ENCODE results near the gene MCC.

Gene MCC

DNA sequence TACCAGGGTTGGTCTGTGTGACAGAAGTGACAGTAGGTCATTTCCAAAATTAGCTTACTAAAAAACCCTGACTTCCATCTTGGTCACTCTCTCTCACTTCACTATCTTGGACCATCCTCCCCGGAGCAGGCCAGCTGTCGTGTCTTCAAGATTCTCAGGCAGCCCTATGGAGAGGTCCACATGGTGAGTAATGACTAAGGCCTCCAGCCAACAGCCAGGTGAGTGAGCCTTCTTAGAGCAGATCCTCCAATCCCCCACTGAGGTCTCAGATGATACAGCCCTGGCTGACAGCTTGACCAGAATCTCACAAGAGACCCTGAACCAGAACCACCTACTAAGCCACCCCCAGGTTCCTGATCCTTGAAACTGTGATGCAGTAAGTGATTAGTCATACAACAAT, 419.7 kb downstream of the MCC start:
- H3K27ac ChIP-seq, result no peak overlapping the region
- CTCF ChIA-PET, result no interaction called here
- POLR2A ChIA-PET (ENCODE audit: low non-redundant PET), result no interaction called here
- no peak for DNase-seq (ENCODE audit: low spot score)
- TF ChIP-seq, protein P1, sequence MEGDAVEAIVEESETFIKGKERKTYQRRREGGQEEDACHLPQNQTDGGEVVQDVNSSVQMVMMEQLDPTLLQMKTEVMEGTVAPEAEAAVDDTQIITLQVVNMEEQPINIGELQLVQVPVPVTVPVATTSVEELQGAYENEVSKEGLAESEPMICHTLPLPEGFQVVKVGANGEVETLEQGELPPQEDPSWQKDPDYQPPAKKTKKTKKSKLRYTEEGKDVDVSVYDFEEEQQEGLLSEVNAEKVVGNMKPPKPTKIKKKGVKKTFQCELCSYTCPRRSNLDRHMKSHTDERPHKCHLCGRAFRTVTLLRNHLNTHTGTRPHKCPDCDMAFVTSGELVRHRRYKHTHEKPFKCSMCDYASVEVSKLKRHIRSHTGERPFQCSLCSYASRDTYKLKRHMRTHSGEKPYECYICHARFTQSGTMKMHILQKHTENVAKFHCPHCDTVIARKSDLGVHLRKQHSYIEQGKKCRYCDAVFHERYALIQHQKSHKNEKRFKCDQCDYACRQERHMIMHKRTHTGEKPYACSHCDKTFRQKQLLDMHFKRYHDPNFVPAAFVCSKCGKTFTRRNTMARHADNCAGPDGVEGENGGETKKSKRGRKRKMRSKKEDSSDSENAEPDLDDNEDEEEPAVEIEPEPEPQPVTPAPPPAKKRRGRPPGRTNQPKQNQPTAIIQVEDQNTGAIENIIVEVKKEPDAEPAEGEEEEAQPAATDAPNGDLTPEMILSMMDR (conservative IDR thresholded peaks at IDR 0.05; ENCODE audit: low read depth), result no peak

DNA sequence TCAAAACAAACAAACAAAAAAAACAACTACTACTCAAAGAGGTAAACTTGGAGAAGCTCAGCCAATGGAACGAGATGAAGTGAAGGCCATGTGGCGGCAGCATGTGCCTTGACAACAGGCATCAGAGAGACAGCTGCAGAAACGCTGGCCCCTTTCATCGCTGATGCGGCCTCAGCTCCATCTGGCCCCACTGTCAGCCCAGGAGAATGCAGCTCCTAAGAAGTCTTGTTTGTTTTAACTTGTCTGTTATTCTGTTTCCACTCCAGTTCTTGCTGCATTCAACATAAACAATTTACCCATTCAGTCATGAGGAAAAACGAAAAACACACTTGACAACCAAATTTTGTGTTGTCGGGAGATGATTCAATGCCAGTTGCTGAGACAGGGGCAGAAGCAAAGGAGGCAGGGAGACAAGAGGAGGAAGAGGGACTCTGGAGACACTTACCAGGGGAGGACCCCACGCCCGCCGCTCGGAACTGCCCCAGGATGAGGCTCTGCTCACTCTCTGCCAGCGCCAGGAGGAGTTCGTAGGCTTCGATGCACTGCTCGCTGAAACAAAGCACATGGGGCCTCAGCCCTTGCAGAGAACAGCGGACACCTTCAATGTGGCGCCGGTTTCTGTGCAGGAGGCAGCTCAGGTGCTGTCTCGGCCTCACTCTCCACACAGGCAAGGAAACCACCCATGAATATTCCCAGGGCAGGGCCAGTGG, 420.5 kb downstream of the MCC start:
- TF ChIP-seq, protein P1 (conservative IDR thresholded peaks at IDR 0.05; ENCODE audit: low read depth), result no peak
- ChIA-PET POLR2A (ENCODE audit: low non-redundant PET) (no interaction called here), CTCF (no interaction called here)
- no peak overlapping the region for H3K27ac ChIP-seq
- no peak for DNase-seq (ENCODE audit: low spot score)

DNA sequence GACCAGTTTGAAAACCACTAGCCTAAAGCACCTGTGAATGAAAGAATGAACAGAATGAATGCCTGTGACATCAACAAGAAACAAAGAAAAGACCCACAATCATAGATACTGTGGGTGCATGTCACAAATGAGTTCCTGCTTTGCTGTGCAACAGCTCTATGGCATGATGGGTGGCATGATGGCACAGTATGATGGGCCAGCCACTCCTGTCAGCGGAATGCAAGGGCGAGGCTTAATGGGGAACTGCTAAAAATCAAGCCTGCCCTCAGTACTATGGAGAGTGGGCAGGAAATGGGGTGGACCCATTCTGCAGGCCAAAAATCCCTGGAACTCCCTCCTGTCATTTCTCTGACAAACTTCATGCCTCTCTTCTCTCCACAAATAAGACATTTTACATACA, 422.6 kb downstream of the MCC start:
- CTCF ChIA-PET, result no interaction called here
- TF ChIP-seq, protein P1 (conservative IDR thresholded peaks at IDR 0.05; ENCODE audit: low read depth), result no peak
- H3K27ac ChIP-seq, result no peak overlapping the region; the same call in 1 of the 2 replicates
- POLR2A ChIA-PET (ENCODE audit: low non-redundant PET), result no interaction called here
- DNase-seq (ENCODE audit: low spot score), result no peak

DNA sequence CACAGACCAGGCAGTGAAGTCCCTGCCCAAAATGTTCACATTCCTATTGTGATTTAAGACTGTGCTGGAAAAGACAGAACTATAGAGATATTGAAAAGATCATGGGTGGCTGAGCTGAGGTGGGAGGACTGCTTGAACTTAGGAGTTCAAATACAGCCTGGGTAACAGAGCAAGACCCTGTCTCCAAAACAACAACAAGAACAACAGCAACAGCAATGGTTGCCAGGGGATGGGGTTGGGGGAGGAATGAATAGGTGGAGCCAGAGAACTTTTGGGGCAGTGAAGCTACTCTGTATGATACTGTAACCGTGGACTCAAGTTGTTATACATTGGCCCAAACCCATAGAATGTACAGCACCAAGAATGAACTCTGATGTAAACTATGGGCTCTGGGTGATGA, 423.4 kb downstream of the MCC start:
- no peak for DNase-seq (ENCODE audit: low spot score)
- TF ChIP-seq, protein P1 (conservative IDR thresholded peaks at IDR 0.05; ENCODE audit: low read depth), result no peak
- ChIA-PET CTCF (no interaction called here), POLR2A (ENCODE audit: low non-redundant PET) (no interaction called here)
- no peak overlapping the region for H3K27ac ChIP-seq

DNA sequence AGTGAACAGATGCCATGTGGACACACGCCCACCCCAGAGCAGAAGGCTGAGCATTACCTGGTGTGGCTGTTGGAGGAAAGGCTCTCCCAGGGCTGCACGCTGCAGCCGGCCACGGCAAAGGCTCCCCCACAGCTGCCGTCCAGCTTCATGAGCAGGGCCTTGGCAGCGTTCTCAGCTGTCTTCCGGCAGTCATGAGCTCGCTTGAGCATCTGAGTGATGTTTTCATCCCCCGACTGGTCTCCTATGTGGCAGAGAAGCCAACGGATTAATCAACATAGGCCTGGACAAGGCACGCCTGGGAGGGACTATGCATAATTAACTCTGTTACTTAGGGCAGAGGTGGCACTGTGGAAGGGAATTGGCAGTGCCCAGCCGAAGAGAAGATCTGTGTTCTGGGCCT, 424.3 kb downstream of the MCC start:
- no peak overlapping the region for H3K27ac ChIP-seq
- TF ChIP-seq, protein P1 (conservative IDR thresholded peaks at IDR 0.05; ENCODE audit: low read depth), result no peak
- ChIA-PET POLR2A (ENCODE audit: low non-redundant PET) (no interaction called here), CTCF (no interaction called here)
- DNase-seq (ENCODE audit: low spot score), result no peak

DNA sequence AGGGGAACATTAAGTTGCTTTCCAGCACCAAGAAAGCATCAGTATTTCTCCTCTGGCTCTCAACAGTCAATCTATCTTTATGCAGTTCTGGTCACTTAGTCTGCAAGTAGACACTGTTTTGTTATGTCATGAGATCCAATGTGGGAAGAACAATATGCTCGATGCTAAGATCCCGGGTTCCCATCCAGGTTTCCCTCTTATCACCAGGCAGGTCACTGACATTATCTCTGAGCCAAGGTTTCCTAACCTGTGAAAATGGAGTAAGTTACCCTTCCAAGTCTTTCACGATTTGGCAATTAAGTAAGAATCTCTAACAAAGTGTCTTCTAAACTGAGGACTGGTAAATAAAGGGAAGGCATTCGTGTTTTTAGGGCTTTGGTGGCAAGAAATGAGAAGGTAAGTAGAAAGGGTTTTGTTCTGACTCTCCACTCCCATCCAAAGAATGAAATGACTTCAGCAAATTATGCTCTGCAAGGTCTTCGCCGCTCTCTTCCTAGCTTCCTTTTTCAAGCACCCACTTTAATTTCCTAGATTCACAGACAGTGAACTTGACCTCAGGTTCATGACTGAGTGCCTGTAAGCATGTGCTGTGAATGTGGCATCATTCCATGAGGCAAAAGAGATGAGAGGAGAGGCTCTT, 425.3 kb downstream of the MCC start:
- TF ChIP-seq, protein P1 (conservative IDR thresholded peaks at IDR 0.05; ENCODE audit: low read depth), result no peak
- POLR2A ChIA-PET (ENCODE audit: low non-redundant PET), result no interaction called here
- H3K27ac ChIP-seq, result no peak overlapping the region
- CTCF ChIA-PET, result no interaction called here
- no peak for DNase-seq (ENCODE audit: low spot score)
